ENCODE measurements around the gene LIME1. TPM values are rescaled to one million over a fixed set of nuclear protein-coding genes. Genes with fewer than 3 reads are reported as not detected.

LIME1 gene
- polyA plus RNA-seq, 3 donors: 0.39 to 8.8 (median 0.62) TPM

DNA sequence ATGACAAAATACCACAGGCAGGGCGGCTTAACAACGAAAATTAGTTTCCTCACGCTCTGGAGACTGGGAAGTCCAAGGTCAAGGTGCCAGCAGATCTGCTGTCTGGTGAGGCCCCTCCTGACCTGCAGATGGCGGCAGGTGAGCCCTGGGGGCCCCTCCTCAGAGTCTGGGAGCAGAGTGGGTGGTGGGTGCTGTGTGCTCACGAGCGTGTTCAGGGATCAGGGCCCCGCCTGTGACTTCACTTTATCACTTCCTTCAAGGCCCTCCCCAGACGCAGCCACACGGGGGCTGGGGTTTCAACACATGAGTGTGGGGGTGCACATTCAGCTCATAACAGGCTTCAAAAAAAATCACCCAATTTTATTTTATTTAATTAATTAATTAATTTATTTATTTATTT is 42.4 kb downstream of the LIME1 start:
- Histone ChIP-seq H3K4me1 (ENCODE audit: control insufficient read depth in 1 of 2, insufficient read depth in 2 of 2, low read length in 2 of 2) (no peaks in the 10 kb centered on the region), H3K9me3 (replicated peaks in 1 of 2; ENCODE audit: control insufficient read depth in 1 of 2, insufficient read depth in 1 of 2, low read length in 2 of 2) (no peaks in the 10 kb centered on the region), H3K79me2 (ENCODE audit: insufficient read depth, low read length) (no peaks in the 10 kb centered on the region), H2AFZ (ENCODE audit: insufficient read depth, low read depth, low read length, poor library complexity, severe bottlenecking) (no peak overlapping the region), H3K27ac (ENCODE audit: low read depth in 1 of 2, low read length in 2 of 2) (no peak overlapping the region), H3K9ac (ENCODE audit: insufficient read depth, low read length, poor library complexity, severe bottlenecking) (no peak overlapping the region), H4K20me1 (ENCODE audit: insufficient read depth, low read length) (peaks cover 3% of the 10 kb centered on the region), H3K4me2 (replicated peaks; ENCODE audit: extremely low read depth, low read length, poor library complexity, severe bottlenecking) (no peak overlapping the region), H3K4me3 (replicated peaks in 1 of 3; ENCODE audit: low read depth in 2 of 3, low read length in 3 of 3) (no peak overlapping the region), H3K36me3 (replicated peaks in 1 of 2; ENCODE audit: control insufficient read depth in 1 of 2, insufficient read depth in 2 of 2, low read length in 2 of 2) (no peaks in the 10 kb centered on the region), H3K27me3 (ENCODE audit: control insufficient read depth in 2 of 2, insufficient read depth in 2 of 2, low read length in 2 of 2) (no peaks in the 10 kb centered on the region)
- no peaks in the 10 kb centered on the region for H3K36me3 Mint-ChIP-seq
- H3K27ac Mint-ChIP-seq: no peak overlapping the region
- H3K4me1 Mint-ChIP-seq: no peaks in the 10 kb centered on the region
- WGBS (ENCODE audit: insufficient coverage): no CpG with 5 or more reads among the region's 9 CpGs
- no peak for DNase-seq
- TF ChIP-seq, protein P1, sequence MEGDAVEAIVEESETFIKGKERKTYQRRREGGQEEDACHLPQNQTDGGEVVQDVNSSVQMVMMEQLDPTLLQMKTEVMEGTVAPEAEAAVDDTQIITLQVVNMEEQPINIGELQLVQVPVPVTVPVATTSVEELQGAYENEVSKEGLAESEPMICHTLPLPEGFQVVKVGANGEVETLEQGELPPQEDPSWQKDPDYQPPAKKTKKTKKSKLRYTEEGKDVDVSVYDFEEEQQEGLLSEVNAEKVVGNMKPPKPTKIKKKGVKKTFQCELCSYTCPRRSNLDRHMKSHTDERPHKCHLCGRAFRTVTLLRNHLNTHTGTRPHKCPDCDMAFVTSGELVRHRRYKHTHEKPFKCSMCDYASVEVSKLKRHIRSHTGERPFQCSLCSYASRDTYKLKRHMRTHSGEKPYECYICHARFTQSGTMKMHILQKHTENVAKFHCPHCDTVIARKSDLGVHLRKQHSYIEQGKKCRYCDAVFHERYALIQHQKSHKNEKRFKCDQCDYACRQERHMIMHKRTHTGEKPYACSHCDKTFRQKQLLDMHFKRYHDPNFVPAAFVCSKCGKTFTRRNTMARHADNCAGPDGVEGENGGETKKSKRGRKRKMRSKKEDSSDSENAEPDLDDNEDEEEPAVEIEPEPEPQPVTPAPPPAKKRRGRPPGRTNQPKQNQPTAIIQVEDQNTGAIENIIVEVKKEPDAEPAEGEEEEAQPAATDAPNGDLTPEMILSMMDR (IDR thresholded peaks at IDR 0.05): no peak
- intact Hi-C loops (cut with micrococcal nuclease): no loop called here
- H3K27me3 Mint-ChIP-seq (ENCODE audit: low read depth in 3 of 3): peaks cover 7 to 17% (median 13%) of the 10 kb centered on the region in 3 donors
- H3K9me3 Mint-ChIP-seq: peaks cover 0 to 2% (median 0%) of the 10 kb centered on the region in 7 donors
- H3K4me3 Mint-ChIP-seq: no peak overlapping the region

DNA sequence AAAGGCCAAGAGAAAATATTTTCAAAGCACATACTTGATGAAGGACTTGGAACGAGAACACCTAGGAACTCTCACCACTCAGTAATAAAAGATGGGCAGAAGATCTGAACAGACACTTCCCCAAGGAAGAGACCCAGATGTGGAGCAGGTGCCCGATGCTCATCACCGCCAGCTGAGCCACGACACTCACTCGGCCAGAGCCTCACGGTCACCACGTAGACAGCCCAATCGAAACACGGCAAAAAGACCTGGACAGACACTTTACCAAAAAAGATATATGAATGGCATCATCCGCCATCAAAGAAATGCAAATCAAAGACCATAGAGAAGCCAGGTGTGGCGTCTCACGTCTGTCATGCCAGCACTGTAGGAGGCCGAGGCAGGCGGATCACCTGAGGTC is 44.7 kb downstream of the LIME1 start:
- no peak for DNase-seq
- no peak overlapping the region for H3K27ac Mint-ChIP-seq
- Histone ChIP-seq H3K9me3 (replicated peaks in 1 of 2; ENCODE audit: control insufficient read depth in 1 of 2, insufficient read depth in 1 of 2, low read length in 2 of 2) (no peaks in the 10 kb centered on the region), H3K4me1 (ENCODE audit: control insufficient read depth in 1 of 2, insufficient read depth in 2 of 2, low read length in 2 of 2) (peaks cover 0 to under 1% of the 10 kb centered on the region in 2 donors), H3K4me3 (replicated peaks in 1 of 3; ENCODE audit: low read depth in 2 of 3, low read length in 3 of 3) (no peak overlapping the region), H3K27me3 (ENCODE audit: control insufficient read depth in 2 of 2, insufficient read depth in 2 of 2, low read length in 2 of 2) (no peaks in the 10 kb centered on the region), H4K20me1 (ENCODE audit: insufficient read depth, low read length) (peaks cover 3% of the 10 kb centered on the region), H3K4me2 (replicated peaks; ENCODE audit: extremely low read depth, low read length, poor library complexity, severe bottlenecking) (no peak overlapping the region), H3K79me2 (ENCODE audit: insufficient read depth, low read length) (no peaks in the 10 kb centered on the region), H3K36me3 (replicated peaks in 1 of 2; ENCODE audit: control insufficient read depth in 1 of 2, insufficient read depth in 2 of 2, low read length in 2 of 2) (no peaks in the 10 kb centered on the region), H3K27ac (ENCODE audit: low read depth in 1 of 2, low read length in 2 of 2) (no peak overlapping the region), H3K9ac (ENCODE audit: insufficient read depth, low read length, poor library complexity, severe bottlenecking) (no peak overlapping the region), H2AFZ (ENCODE audit: insufficient read depth, low read depth, low read length, poor library complexity, severe bottlenecking) (no peak overlapping the region)
- peaks cover 1 to 4% (median 2%) of the 10 kb centered on the region in 3 donors for H3K27me3 Mint-ChIP-seq (ENCODE audit: low read depth in 3 of 3)
- no peak overlapping the region for H3K4me3 Mint-ChIP-seq
- no peaks in the 10 kb centered on the region for H3K4me1 Mint-ChIP-seq
- H3K9me3 Mint-ChIP-seq: peaks cover 0 to 2% (median 0%) of the 10 kb centered on the region in 7 donors
- no peaks in the 10 kb centered on the region for H3K36me3 Mint-ChIP-seq
- intact Hi-C loops (cut with micrococcal nuclease): no loop called here
- TF ChIP-seq, protein P1 (IDR thresholded peaks at IDR 0.05): no peak
- 96% methylated on average over 14 of the region's 14 CpGs for WGBS (ENCODE audit: insufficient coverage)
